Putamen (tissue), 1 donor: ENCODE measurements around the gene CWC22.
A peak's percentile ranks its signal among the peaks of the same experiment; 100 is the strongest.
"Not testable (repeated sequence)": the region's sequence is repeated elsewhere in the genome, so short reads cannot be mapped to it uniquely, and the experiment has no call there.

Experiments
- DNase-seq: peaks from one replicate; pipeline ENCODE4 v3.0.0-alpha.2; 2016; ENCODE audit warnings: low spot score

CWC22 gene

GRCh38 chr2:179951680-179952079 lies 55.4 kb downstream of the CWC22 start:
- DNase-seq, result no peak

GRCh38 chr2:179950391-179950790 lies 56.7 kb downstream of the CWC22 start:
- peak; percentile 26 for DNase-seq

DNA sequence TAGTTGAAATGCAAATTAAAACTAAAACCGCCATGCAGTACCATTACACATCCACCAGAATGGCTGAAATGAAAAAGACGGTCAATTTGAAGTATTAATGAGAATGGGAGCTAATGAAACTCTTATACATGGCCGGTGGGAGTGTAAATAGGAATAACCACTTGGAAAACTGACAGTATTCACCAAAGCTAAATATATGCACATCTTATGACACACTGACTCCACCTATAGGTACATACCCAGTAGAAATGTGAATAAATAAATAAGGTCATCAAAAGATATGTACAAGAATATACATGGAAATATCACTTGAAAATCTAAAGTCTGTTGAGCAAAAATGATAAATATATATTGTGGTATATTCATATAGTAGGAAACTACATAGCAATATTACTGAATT lies 57.7 kb downstream of the CWC22 start:
- no peak for DNase-seq

- DNase-seq, result no peak
These were observed 59.0 kb downstream of the CWC22 start for GRCh38 chr2:179948058-179948457.

DNA sequence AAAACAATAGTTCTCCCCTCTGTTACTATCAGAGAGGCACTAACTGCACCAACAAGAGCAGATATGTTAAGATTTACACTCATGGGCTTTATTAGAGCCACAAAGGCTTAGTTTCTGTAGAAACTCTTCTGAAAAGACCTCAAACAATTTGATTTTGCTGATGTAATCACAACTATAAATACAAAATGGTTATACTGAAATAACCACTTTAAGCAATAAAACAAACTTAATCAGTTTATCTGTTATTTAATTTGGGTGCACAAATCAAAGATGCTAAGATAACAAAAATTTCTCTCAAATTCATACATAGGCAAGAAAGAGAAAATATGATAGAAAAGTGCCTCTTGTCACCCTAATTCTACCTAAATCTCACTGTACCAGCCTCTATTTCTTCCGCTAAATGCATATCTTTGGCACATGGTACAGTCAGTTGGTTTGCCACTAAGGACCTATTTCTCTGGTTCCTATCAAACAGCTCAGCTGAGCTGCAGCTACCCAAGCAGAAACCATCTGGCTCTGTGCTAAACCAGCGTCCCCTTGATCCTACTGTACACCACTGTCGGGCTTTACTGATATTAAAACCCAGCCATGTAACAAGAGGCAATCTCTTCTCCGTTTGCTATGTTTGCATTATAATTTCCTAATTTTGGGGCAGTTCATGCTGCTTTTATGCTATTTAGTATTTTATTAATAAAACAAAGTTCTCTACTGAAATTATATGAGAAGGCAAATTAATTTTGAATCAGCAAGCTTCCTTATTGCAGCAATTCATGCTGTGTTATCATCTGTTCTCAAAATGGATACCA lies 60.1 kb downstream of the CWC22 start:
- DNase-seq, result no peak

DNA sequence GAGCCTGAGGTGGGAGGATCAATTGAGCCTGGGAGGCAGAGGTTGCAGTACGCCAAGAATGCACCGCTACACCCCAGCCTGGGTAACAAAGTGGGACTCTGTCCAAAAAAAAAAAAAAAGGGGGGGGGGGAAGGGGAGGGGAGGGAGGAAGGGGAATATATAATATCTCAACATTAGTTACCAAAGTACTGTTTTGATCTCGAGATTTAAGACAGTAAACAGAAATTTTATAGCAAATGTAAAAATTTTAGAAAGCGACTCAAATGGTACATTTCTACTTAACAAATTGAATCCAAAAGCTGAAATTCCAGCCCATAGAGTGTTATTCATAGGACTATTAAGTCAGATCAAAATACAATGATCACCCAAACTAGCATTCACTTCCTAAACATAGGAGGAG lies 60.8 kb downstream of the CWC22 start:
- DNase-seq, result no peak

DNA sequence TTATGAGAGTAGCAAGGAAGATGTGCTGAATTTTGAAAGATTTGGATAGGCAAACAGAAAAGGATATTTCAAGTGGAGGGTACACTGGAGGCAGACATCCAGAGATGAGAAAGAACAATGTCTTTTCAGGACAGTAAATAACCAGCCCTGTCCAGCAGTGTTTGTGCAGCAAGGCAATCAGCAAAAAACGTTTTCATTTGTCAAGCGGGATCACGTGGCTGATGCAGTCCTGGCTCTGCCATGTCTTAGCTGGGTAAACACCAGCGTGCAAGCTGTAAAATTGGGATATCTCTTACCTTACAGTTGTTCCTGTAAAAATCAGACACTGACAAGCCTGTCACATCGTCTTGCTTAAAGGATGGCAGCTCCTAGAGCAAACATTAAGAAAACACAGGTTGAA lies 67.8 kb downstream of the CWC22 start:
- no peak for DNase-seq

GRCh38 chr2:179938026-179938425 lies 69.1 kb downstream of the CWC22 start:
- DNase-seq, result no peak

DNA sequence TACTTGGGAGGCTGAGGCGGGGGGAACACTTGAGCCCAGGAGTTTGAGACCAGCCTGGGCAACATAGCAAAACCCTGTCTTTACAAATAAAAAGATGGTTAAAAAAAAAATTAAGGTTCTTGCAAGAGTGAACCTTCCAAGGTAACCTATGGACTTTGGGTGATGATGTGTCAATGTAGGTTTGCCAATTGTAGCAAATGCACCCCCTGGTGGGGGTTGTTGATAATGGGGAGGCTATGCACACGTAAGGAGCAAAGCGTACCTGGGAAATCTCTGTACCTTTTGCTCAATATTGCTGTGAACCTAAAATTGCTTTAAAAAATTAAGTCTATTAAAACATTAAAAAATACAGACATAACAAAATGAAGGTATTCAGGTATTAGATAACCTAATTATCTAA lies 70.4 kb downstream of the CWC22 start:
- no peak for DNase-seq

GRCh38 chr2:179936141-179936540 lies 71.0 kb downstream of the CWC22 start:
- DNase-seq, result no peak

DNA sequence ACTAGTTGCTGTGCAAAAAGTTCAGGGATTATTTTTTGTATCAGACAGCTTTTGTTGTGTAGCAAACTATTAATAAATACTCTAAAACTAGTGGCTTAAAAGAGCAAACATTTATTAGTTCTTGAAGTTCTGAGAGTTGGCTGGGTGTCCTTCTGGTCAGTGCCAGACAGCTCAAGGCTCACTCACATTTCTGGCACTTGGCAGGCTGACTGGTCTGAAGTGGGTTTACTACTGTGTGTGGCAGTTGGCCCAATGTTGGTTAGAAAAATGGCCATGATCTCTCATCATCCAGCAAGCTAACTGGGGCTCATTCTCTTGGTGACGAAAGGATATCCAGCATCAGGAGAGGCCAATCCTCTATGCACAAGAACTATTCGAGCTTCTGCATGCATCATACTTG lies 74.3 kb downstream of the CWC22 start:
- no peak for DNase-seq

DNA sequence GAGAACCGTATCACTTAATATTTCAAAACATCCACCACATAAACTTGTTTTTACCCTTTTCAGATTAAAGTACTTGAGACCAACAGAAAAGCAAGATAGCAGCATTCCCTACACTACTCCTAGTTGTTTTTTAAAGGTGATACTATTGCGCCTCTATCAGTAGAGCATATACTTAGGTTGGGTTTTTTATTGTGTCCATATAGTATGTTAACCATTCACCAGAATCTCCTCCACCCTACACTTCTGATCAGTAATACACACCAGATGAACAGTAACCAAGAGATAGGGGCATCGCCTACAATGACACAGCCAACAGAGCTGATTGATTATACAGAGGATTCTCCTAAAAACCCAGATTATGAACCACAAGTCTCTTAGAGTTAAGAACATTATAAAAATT lies 75.6 kb downstream of the CWC22 start:
- DNase-seq, result no peak

GRCh38 chr2:179929997-179930396 lies 77.1 kb downstream of the CWC22 start:
- DNase-seq, result not testable (repeated sequence)

DNA sequence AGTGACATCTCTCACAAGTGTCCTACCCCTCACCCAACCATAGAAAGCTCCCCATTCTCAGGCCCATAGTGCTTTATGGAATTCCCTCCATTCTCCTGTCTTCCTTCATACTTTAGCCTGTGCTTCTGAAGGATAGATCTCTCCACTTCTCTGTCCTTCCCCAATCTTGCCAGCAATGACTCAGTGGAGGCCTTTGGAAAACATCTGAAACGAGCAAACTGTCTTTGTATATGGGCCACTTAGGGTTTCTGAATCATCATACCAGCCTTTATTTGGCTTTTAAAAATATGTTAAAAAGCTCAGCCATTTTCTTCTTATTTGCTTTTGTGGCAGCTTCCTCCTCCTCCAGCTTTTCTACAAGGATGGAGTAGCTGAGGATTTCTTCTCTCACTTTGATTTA lies 80.1 kb downstream of the CWC22 start:
- DNase-seq, result no peak

DNA sequence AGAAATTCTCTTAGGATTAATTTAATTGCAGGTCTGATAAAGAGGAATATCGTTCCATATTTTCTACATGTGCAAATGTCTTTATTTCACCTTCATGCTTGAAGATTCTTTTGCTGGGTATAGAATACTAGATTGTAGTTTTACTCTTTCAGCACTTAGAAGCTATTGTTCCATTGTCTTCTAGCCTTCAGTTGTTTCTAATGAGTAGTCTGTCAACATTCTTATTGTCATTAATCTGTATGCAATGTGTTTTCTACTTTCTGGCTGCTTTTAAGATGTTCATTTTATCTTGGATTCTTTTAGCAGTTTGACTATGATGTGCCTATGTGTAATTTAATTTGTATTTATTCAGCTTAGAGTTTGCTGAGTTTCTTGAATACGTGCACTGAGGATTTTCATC lies 81.4 kb downstream of the CWC22 start:
- no peak for DNase-seq

DNA sequence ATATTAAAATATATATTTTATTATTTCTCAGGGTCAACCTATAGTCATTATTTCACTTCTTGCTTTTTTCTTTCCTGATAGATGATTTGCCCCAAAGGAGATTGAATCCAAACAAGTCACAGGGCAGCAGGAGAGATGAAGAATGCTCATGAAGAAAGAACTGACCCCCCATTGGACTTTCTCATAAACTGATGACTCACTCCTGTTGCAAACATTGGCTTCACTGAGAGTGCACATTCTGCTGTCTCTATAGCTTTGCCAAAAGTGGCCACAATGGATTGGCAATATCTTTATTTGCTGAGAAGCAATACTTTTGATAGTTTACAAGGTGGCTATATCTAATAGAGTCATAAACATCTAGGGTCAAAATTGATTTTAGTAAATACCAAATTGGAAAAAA lies 89.8 kb downstream of the CWC22 start:
- DNase-seq, result no peak

- no peak for DNase-seq
These were observed 91.6 kb downstream of the CWC22 start for GRCh38 chr2:179915395-179915992.

GRCh38 chr2:179913809-179914208 lies 93.3 kb downstream of the CWC22 start:
- DNase-seq, result no peak

DNA sequence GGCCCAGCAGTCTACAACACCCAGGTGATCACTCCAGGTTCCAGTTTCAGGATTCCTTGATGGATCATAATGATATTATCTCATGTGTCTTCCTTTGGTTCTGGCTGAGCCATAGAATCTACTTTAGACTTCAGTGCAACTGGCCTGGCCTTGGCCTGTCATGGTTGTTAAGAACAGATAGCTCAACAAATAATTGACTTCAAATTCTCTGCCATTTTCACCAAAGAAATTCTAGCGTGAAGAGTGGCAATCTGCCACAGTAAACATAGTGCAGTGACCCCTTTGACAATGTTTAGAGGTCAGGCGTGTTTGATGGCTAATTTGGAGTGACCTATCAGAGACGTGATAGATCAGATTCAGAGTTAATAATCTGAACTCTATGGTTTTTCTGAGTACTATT lies 95.5 kb downstream of the CWC22 start:
- DNase-seq, result no peak

DNA sequence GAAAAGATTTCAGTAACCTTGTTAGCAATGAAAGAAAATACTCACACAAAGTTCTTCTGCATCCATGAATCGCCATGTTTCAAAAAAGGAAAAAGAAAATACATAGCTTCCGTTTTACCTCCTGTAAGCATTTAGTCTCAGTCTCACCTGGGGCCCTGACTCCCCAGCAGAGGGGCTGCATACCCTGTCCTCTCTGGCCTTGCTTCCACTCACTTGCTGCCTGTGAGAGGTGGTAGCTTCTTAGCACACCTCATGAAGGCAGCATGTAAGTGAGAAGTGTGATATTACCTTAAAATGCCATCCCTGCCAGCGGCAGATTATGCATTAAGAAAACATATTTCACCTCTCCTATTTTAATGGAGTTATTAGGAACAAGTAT lies 96.4 kb downstream of the CWC22 start:
- DNase-seq, result no peak

DNA sequence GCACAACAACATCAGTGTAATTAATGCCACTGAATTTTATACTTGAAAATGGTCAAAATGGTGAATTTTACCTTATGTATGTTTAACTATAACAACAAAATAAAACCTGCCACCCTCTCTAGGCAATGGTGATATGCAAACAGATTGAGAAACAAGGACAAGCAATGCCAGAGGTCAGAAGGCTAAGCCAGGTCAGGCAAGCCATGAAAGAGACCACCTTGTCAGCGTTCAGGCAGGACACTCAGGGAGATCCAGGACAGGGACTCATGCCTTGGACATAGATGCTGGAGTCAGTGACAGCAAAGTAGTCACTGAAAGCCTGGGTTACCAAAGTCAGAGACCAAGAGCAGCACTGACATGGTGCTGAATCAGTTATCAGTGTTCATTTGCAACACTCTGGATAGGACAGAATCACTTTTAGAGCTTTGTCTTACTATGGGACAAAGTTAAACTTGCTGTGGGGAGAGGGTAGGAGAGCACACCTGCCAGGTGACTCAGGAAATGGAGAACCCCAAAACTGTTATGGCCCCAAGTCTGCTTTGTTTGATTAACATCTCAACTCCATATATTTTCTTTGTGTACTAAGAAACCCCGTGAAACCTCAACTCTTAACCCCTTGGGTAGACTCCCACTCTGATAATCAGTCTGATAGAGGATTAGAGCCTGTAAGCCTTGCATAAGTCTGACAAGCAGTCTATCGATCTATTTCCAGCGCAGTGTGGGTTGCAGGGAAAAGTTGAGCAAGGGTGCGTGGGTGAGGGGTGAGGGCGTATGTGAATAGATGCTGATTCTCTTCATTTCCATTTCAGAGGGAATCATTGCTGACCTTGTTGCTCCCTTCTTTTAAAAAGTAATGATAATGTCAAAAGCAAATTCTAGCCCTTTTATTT lies 97.0 kb downstream of the CWC22 start:
- peak; percentile 87 for DNase-seq

DNA sequence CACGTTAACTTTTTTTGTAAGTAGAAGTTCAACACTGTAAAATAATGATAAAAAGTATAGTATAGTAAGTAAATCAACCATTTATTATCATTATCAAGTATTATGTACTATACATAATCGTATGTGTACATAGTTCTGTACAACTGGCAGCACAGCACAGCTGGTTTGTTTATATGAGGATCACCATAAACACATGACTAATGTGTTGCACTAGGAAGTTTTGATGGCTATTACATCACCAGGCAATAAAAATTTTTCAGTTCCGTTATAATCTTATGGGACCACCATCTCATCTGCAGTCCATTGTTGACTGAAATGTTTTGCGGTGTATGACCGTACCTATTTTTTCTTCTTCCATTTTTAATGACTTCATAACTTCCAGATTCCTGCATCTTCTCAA lies 106.4 kb downstream of the CWC22 start:
- DNase-seq, result no peak

DNA sequence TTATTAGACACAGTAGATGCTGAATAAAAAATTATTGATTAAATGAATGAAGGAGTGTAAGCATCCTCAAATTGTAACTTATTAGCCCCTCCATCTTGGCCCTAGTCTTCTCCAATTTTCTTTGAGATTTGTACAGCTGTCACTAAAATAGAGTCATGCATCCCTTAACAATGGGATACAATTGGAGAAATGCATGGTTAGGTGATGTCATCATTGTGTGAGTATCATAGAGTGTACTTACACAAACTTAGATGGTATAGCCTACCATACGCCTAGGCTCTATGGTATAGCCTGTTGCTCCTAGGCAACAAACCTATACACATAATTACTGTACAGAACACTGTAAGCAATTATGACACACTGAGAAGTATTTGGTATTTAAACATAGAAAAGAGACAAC lies 107.4 kb downstream of the CWC22 start:
- DNase-seq, result no peak
